LNCaP clone FGC (cell line): ENCODE data around the gene ADRA1B.

Experiments used
- DNase-seq: peaks from one replicate; pipeline ENCODE4 v3.0.0-alpha.2; 2011; ENCODE audit warnings: low read depth
- H3K4me3 ChIP-seq: 2 replicates; pipeline ENCODE4 v1.5.1; 2011; ENCODE audit warnings: mild to moderate bottlenecking, low read depth, low read length, control low read depth
- TF ChIP-seq, protein P1 (sequence below): IDR thresholded peaks from 2 replicates; pipeline ENCODE4 v1.5.1; 2012; ENCODE audit warnings: mild to moderate bottlenecking; ENCODE audit not compliant: control insufficient read depth, insufficient read depth; ENCODE audit errors: extremely low read depth

ADRA1B gene

DNA sequence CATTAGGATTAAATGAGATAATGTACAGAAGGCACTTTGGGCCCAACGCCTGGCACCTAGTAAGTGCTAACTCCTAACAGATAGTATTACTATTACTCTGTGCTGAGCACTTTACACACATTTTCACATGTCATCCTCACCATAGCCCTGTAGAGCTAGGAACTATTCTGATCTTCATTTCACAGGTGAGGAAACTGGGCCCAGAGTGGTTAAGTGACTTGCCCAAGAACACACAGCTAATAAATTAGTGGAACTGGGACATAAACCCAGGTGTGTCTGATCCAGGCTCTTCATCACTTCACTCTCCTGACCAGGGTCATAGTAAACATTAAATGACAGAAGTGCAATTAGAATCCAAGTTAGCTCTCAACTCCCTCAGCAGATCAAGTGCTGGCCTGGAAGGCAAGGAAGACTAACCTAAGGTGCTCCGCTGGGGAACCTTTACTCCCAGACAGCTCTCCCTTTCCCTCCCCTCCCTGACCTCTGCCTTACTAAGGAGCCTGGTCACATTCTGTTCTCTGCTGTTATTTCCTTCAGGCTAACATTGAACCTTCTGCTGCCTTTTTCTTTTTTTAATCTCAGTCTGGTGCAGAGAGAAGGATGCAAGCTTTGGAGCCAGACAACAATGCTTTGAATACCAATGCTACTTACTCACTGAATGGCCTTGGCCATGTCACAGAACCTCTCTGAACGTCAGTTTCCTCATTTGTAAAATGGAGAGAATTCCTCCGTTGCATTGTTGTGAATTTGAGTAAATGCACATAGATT is 4.1 kb upstream of the ADRA1B start:
- TF ChIP-seq, protein P1, sequence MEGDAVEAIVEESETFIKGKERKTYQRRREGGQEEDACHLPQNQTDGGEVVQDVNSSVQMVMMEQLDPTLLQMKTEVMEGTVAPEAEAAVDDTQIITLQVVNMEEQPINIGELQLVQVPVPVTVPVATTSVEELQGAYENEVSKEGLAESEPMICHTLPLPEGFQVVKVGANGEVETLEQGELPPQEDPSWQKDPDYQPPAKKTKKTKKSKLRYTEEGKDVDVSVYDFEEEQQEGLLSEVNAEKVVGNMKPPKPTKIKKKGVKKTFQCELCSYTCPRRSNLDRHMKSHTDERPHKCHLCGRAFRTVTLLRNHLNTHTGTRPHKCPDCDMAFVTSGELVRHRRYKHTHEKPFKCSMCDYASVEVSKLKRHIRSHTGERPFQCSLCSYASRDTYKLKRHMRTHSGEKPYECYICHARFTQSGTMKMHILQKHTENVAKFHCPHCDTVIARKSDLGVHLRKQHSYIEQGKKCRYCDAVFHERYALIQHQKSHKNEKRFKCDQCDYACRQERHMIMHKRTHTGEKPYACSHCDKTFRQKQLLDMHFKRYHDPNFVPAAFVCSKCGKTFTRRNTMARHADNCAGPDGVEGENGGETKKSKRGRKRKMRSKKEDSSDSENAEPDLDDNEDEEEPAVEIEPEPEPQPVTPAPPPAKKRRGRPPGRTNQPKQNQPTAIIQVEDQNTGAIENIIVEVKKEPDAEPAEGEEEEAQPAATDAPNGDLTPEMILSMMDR, result no peak

DNA sequence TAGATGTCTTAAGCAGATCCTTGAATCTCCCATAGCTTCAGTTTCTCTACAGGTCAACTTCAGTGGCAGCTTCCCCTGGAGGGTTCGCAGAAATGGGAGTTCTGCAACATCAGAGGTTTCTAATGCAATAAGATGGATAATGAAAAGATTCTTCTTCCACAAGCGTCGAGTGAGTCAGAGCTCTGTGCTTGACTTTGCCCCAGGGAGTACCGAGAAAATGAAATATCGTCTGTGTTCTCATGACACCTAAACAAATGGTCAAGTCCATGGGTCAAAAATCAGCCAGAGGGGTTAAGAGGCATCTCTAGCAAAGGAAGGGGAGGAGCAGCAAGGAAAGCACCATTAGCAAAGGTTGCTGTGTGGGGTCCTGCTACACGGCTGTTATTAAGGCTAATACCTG is 3.2 kb upstream of the ADRA1B start:
- no peak for DNase-seq
- TF ChIP-seq, protein P1, result no peak
- no peak overlapping the region for H3K4me3 ChIP-seq

More for the DNA sequence above, 4.1 kb upstream of the ADRA1B start:
- no peak for DNase-seq
- no peak overlapping the region for H3K4me3 ChIP-seq

DNA sequence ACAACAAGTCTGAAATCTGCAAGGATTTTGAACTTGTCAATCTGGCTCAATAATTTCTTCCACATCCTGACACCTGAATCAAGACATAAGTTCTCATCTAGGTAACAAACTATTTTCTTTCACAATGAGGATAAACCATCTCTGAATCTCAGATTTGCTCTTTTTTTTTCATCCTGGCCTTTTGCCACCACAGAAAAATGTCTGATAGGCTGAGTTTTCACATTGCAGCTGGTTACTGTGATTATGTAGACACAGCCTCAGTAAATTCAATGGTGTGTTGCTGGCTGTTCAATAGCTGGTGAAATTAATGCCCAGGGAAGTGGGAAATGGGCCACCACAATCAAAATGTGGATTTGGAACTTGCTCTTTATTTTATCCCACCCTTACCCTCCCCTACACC is 2.8 kb upstream of the ADRA1B start:
- DNase-seq, result no peak
- no peak overlapping the region for H3K4me3 ChIP-seq
- TF ChIP-seq, protein P1, result no peak

DNA sequence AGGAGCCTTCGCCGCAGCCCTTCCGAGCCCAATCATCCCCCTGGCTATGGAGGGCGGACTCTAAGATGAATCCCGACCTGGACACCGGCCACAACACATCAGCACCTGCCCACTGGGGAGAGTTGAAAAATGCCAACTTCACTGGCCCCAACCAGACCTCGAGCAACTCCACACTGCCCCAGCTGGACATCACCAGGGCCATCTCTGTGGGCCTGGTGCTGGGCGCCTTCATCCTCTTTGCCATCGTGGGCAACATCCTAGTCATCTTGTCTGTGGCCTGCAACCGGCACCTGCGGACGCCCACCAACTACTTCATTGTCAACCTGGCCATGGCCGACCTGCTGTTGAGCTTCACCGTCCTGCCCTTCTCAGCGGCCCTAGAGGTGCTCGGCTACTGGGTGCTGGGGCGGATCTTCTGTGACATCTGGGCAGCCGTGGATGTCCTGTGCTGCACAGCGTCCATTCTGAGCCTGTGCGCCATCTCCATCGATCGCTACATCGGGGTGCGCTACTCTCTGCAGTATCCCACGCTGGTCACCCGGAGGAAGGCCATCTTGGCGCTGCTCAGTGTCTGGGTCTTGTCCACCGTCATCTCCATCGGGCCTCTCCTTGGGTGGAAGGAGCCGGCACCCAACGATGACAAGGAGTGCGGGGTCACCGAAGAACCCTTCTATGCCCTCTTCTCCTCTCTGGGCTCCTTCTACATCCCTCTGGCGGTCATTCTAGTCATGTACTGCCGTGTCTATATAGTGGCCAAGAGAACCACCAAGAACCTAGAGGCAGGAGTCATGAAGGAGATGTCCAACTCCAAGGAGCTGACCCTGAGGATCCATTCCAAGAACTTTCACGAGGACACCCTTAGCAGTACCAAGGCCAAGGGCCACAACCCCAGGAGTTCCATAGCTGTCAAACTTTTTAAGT is 819 bp downstream of the ADRA1B start:
- no peak overlapping the region for H3K4me3 ChIP-seq
- no peak for DNase-seq
- TF ChIP-seq, protein P1, result peak; percentile 26; the same call in 1 of the 2 replicates

DNA sequence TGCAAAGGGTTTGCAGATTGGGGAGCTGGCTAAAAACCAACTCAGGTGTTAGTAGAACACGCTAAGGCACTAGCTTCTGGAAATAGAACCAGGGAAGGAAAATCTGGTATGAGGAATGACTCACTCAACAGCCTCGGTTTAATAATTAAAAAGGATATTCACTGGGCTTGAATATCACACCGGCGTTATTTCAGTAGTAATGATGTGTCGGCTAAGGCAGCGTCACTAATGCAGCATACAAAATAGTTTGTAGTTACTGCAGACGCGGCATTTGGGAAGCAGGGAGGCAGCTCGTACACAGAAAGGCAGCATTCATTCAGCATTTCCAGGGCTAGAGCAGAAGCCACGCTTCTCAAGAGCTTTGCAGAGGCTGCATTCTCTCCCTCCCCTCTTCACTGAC is 1.7 kb downstream of the ADRA1B start:
- TF ChIP-seq, protein P1, result no peak
- no peak for DNase-seq
- H3K4me3 ChIP-seq, result no peak overlapping the region

DNA sequence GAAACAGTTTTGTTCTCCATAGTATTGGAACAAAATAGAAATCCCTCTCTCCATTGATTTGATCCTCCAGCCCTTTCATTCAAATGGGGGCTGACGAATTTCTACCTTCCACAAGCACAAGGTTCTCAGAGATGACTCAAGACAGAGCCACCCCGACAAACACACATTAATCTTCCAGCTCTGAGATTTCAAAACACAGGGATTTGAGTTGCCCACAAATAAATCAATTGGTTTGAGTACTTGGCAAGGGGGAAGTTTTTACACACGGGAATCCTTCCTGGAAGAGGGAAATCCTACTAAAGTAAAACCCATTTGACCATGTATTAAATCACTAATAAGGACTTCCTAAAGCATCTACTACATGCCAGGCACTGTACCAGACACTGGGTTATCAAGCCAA is 5.4 kb downstream of the ADRA1B start:
- H3K4me3 ChIP-seq, result no peak overlapping the region
- TF ChIP-seq, protein P1, result no peak
- DNase-seq, result no peak
